Measurements from ENCODE around the gene TROAP.
A peak's percentile ranks its signal among the peaks of the same experiment; 100 is the strongest.
"Not testable (repeated sequence)": the region's sequence is repeated elsewhere in the genome, so short reads cannot be mapped to it uniquely, and the experiment has no call there.

TROAP gene, protein sequence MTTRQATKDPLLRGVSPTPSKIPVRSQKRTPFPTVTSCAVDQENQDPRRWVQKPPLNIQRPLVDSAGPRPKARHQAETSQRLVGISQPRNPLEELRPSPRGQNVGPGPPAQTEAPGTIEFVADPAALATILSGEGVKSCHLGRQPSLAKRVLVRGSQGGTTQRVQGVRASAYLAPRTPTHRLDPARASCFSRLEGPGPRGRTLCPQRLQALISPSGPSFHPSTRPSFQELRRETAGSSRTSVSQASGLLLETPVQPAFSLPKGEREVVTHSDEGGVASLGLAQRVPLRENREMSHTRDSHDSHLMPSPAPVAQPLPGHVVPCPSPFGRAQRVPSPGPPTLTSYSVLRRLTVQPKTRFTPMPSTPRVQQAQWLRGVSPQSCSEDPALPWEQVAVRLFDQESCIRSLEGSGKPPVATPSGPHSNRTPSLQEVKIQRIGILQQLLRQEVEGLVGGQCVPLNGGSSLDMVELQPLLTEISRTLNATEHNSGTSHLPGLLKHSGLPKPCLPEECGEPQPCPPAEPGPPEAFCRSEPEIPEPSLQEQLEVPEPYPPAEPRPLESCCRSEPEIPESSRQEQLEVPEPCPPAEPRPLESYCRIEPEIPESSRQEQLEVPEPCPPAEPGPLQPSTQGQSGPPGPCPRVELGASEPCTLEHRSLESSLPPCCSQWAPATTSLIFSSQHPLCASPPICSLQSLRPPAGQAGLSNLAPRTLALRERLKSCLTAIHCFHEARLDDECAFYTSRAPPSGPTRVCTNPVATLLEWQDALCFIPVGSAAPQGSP

DNA sequence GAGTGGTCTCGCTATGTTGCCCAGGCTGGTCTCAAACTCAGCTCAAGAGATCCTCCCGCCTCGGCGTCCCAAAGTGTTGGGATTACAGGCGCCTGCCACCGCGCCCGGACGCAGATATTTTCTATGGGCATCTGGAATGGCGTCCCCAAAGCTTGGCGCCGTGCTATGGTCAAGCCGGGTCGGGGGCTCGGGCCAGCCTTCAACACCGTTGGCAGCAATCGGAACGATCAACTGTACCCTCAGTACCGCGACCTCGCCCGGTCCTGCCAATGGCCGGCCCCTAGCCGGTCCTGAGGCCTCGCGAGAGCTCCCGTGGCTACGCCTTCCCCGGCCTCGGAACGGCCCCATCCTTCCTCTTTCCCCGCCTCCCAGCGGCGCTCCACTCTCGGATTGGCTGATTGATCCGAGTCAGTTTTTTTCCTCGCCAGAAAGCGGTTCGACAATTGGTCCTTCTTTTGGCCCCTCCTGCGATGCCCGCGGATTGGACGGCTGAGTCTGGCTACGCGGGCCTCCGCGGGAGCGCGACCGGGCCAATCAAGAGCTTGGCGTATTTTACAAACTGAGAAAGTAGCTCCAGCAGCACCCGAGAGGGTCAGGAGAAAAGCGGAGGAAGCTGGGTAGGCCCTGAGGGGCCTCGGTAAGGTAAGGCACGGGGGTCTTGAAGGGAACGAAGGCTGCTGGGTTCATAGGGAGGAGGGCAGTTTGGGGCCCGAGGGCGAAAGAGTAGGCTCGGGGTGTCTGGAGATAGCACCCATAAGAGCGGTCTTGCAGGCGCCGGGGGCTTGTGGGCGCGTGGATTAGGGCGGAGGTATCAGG is at the start of gene TROAP:
Gene TROAP (plus strand): TSS at position 548 of the 816 bp plus-strand sequence. CDS start 354 bp downstream, outside the sequence.
- peak; percentile 95 to 96 for DNase-seq (ENCODE audit: low read depth in 2 of 2)

DNA sequence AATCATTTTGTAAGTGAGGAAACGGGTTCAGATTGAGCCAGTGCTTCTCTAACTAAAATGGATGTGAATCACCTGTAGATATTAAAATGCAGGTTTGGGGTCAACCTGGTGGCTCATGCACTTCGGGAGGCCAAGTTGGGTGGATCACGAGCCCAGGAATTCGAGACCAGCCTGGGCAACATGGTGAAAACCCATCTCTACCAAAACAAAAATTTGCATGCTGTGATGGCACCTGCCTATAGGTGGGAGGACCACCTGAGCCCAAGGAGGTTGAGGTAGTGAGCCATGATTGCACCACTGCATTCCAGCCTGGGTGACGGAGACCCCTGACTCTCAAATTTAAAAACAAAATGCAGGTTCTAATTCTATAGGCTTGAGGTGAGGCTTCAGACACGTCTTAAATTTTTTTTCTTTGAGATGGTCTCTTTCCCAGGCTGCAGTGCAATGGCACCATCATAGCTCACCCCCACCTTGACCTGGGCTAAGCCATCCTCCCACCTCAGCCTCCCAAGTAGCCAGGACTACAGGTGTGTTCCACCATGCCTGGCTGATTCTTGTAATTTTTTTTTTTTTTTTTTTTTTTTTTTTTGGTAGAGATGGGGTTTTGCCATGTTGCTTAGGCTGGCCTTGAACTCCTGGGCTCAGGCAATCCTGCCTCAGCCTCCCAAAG is 49.2 kb upstream of the TROAP start:
- no peak for DNase-seq (ENCODE audit: low read depth in 2 of 2)

DNA sequence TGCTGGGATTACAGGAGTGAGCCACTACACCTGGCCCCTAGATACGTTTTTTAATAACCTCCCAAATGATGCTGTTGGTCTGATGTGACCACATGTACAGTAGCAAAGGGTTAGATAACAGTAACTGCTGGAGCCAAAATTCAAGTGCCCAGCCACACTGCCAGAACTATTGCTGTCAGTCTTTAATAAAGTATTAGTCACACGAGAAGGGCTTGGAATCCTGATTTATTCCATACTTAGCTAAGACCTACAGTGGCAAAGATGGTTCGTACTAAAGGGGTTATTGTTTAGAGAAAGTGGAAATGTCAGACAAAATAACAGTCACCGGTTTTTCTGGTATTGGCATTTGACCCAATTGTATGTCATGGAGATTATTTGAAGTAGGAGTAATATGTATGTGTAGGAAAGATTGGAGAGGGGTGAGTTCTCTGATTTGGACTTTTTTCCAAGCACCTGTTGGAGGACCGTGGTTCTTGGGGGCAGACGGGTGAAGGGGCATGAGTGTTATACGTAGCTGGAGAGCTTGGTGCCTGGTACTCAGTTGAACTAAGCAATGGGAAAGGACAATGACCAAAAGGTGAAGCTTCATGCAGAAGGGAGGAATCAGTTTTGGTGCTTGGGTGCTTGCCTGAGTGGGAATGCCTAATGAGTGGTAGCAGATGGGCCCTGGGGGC is 48.5 kb upstream of the TROAP start:
- DNase-seq (ENCODE audit: low read depth in 2 of 2) = no peak

DNA sequence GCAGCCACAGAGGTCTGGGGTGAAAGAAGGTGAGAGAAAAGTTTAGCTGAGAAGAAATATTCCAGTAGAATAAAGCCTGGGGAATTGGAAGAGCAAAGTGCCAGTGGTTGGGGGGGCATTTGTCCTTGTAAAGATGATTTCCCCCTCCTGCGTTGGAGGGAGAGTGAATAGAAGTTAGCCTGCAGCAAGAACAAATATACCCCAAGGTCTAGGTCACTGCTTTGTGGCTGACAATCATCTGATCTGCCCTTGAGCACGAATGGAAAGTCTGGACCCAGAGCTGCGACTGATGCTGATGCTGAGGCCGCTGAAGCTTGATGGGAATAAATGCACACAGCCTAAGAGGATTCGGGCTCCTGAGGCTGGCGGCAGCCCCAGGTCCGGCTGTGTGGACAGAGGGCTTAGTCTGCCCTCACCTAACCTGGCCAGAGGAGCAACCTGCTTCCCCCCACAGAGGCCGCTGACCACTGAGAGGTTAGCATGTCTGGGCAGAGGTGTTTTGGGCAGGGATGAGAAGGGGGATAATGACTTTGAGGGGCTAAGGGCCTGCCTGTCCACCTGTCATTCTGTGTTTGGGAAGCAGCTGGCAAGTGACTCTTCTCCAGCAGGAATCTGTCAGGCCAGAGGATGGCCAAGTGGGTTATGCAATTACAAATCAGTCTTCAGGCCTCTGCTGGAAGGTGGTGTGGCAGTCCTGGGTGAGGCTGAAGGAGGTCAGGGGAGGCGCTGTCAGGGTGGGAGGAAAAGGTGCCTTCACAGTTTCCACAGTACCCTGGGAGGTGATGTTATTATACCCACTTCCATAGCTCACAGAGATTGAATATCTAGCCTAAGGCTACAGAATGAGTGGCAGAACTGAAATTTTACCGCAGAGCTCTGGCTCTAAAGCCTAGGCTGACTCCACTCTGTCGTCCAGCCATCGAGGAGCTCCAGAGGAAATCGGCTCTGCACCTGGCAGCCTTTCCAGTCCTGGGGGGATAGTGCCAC is 46.5 kb upstream of the TROAP start:
- no peak for DNase-seq (ENCODE audit: low read depth in 2 of 2)

DNA sequence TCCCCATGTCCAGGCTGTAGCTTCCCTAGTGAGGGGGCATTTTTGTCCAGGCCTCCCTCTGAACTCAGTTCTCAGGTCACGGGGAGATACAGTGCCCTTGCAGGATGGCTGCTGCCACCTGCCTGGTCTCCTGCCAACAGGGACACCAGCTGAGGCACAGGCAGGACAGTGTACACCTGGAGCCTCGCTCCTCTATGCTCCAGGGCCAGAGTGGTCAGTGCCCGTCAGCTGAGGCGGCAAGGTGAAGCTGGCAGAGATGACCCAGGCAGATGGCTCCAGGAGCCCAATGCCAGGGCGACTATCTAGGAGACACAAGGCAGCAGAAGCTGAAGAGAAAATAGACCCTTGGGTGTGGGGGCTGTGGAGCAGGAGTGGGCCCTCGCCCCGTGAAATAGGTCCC is 45.6 kb upstream of the TROAP start:
- no peak for DNase-seq (ENCODE audit: low read depth in 2 of 2)

DNA sequence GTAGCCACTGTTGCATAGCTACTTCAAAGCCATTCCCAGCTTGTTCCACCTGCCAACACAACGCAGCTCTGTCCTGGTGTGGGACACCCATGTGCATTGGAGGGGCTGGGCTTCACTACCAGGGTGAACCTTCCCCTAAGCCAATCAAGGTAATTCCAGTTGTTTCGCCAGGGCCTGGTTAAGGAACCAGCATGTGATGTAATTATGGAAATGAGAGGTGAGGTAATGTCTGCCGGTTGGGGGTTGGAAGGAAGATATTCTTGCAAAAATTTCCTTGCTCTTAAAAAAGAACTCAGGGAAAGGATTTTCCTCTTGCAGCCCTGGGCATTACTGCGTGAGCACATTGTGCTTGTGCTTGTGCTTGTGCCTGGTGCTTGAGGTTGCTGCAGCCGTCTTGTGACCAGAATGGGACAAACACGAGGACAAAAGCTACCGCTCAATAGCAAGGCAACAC is 43.3 kb upstream of the TROAP start:
- DNase-seq (ENCODE audit: low read depth in 2 of 2) = no peak

DNA sequence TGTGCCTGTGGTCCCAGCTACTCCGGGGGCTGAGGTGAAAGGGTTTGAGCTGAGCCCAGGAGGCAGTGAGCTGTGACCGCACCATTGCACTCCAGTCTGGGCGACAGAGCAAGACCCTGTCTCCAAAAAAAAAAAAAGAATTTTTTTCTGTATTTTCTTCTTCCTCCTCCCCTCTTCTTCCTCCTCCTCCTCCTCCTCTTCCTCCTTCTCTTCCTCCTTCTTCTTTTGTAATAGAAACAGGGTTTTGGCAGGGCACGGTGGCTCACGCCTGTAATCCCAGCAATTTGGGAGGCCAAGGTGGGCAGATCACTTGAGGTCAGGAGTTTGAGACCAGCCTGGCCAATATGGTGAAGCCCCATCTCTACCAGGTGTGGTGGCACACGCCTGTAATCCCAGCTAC is 42.5 kb upstream of the TROAP start:
- DNase-seq (ENCODE audit: low read depth in 2 of 2) = not testable (repeated sequence)

DNA sequence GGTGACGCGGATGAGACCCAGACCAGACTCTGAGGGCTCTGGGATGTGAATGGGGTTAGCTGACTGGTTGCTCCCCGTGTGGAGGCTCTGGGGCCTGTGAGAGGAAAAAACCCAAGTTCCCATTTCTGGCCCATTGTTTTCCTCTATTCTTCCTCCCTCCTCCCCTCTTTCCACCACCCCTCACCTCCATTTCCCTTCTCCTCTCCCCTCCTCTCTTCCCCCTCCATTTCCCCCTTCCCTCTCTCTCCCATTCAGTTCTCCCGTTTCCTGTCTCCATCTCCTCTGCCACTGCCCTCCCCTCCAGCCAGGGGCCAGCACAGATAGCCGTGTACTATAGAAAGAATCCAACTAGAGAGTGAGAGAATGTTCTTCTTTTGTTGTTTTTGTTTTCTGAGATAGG is 40.8 kb upstream of the TROAP start:
- DNase-seq (ENCODE audit: low read depth in 2 of 2) = no peak

DNA sequence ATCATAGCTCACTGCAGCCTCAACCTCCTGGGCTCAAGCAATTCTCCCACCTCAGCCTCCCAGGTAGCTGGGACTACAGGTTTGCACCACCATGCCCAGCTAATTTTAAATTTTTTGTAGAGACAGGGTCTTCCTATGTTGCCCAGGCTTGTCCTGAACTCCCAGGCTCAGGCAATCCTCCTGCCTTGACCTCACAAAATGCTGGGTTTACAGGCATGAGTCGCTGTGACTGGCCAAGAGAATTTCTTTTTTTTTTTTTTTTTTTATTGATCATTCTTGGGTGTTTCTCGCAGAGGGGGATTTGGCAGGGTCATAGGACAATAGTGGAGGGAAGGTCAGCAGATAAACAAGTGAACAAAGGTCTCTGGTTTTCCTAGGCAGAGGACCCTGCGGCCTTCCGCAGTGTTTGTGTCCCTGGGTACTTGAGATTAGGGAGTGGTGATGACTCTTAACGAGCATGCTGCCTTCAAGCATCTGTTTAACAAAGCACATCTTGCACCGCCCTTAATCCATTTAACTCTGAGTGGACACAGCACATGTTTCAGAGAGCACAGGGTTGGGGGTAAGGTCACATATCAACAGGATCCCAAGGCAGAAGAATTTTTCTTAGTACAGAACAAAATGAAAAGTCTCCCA is 40.2 kb upstream of the TROAP start:
- DNase-seq (ENCODE audit: low read depth in 2 of 2) = not testable (repeated sequence)

DNA sequence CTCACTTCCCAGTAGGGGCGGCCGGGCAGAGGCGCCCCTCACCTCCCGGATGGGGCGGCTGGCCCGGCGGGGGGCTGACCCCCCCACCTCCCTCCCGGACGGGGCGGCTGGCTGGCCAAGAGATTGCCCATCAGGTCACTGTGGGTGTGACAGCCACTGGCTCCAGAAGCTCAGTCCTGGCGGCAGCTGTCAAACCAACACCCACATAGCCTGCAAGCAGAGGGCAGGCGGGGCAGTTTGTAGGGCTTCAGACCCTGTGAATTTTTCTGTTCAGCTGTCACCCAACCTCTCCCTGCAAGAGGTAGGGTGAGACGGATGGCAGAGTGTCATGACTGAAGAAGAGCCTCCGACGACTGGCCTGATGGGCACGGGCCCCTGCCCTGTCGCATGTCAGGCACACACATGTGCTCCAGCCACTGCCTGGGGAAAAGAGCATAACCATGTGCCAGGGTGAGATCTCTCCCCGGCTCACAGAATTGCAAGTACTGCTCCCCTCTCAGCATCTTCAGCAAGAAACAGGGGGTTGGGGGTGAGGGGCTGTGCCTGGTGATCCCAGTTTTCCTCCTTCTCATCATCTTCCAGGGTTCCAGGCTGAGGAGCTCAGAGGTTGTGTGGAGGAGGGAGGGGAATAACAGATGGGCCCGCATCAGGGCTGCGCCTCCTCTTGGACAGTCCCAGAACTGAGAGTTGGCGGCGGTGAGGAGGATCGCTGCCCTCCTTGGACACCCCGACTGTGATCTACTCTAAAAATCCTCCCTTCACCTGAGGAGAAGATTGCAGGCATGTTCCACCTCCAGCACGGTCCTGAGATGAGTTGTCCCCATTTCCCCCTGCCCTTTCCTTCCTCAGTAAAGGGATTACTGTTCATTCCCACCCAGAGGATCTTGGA is 39.3 kb upstream of the TROAP start:
- no peak for DNase-seq (ENCODE audit: low read depth in 2 of 2)

DNA sequence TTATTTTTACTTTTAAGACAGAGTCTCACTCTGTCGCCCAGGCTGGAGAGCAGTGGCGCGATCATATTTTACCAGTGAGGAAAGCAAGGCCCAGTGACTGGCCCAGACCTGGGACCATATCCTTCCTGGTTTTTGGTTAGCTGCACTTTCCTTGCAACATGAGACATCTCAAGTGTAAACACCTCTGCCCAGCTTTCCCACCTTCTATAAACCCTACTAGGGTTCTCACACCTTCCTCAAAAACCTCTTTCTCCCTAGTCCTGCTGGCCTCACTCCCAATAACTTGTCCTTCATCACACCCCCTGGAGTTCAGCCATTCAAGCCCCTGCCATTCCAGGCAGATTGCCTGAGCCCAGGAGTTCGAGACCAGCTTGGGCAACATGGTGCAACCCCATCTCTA is 38.4 kb upstream of the TROAP start:
- no peak for DNase-seq (ENCODE audit: low read depth in 2 of 2)

DNA sequence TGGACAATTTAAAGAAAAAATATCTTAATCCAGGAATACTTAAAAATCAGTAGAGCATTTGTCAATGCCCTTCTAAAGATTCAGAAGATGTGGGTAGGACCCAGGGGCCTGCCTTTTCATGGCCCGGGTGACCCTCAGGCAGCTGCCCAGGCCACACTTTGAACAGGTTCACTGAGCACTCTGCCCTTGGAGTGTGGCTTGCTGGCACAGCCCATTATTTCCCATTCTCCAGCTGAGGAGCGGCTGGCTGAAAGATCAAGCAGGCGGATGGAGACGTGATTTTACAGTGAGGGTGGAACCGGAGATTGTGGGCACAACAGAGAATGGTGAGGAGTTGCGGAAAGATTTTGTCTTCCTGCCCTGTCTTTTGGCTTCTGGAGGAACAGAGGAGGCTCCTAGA is 35.2 kb upstream of the TROAP start:
- no peak for DNase-seq (ENCODE audit: low read depth in 2 of 2)

DNA sequence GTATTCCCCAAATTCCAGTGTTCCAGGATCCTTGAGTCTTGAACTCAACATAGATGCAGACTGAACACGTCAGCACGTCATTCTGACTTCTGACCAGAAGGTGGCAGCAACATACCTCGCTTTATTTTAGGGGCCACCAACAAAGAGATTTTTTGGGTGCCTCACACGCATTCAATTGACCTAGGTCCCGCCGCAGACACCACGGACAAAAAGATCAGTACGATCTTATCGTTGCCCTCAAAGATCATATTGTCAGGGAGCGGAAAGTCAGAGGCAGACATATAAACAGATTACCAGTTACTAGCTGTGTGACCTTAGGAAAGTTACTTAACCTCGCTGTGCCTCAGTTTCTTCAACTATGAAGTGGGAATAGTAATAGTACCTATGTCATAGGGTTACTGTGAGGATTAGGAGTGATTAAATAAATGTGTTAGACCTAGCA is 34.6 kb upstream of the TROAP start:
- DNase-seq (ENCODE audit: low read depth in 2 of 2) = peak in 1 of 2 donors; percentile 50

DNA sequence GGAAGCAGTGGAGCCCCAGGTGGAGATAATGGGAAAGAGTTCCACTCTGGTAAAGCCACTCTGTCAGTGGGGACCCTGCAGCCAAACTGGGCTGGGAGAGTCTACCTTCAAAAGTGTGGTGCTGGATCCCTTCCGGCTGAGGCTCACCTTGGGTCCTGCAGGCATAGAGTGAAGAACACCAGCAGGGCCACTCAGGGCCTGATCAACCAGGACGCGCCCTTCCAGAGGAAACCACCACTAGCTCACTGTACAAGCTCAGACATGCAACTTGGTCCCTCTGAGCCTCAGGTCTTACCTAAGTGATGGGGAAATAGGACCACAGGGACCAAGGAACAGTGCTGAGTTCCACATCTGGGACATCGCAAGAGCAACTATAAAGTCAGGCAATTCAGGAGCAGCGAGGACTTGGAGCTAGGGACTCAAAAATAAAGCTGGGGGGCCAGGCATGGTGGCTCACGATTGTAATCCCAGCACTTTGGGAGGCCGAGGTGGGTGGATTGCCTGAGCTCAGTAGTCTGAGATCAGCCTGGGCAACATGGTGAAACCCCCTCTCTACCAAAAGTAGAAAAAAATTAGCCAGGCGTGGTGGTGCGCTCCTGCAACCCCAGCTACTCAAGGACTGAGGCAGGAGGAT is 34.0 kb upstream of the TROAP start:
- no peak for DNase-seq (ENCODE audit: low read depth in 2 of 2)

DNA sequence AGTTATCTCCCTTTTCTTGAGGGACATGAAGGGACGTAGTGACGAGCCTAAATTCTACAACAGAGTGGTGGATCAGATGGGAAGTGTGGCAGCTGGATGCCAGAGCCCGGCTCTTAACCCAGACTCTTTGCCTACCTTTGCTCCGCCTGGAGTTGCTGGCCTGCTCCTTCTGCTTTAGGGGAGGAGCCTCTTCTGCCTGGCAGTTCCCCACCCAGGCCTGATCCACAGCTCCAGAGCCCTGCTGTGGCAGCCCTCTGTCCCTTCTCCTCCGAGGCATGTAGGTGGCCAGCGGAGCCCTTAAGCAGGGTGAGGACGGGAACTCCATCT is 30.4 kb upstream of the TROAP start:
- no peak for DNase-seq (ENCODE audit: low read depth in 2 of 2)

DNA sequence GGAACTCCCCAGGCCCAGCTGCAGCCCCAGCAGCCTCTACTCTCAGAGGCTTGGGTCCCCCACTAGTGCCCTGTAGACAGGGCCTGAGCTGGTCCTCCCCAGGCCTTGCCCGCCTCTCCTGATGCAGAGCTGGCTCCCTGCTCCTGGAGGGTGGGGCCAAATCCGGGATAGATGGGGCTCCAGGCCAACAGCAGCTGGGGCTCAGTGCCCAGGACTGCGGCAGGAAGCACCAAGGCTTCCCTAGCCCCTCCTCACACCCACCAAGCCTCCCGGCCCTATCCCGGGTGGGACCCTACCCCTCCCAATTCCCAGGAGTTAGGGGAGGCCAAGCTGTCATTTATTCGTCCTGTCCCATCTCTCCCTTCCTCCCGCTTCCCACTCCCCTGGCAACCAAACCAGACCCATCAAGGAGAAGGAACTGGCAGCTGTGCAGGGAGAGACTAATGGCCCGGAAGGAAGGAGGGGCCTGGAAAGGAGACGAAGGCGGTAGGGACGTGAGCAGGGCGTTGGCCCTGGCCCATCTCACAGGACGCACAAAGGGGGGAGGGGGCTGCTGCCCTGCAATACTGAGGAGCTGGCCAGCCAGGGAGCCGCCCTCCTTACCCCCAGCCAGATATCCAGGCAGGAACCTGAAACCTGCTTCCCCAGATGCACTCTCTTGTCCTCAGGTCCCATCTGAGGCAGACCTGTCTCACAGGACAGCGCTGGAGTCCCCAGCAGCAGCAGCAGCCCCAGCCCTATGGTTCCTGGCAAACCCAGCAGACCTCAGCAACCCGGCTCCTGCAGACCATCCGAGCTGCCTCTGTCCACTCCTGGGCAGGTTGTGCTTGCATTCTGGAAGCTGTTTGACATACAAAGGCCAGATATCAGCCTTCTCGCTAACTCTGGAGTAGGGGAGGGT is 29.7 kb upstream of the TROAP start:
- no peak for DNase-seq (ENCODE audit: low read depth in 2 of 2)

Data from stimulated activated CD4-positive, alpha-beta T cell treated with anti-CD3 and anti-CD28 coated beads, Interleukin-15, amount 100 ng/mL, for 48 hours (primary cell).